ENCODE data around the gene CUX1.

Gene CUX1

DNA sequence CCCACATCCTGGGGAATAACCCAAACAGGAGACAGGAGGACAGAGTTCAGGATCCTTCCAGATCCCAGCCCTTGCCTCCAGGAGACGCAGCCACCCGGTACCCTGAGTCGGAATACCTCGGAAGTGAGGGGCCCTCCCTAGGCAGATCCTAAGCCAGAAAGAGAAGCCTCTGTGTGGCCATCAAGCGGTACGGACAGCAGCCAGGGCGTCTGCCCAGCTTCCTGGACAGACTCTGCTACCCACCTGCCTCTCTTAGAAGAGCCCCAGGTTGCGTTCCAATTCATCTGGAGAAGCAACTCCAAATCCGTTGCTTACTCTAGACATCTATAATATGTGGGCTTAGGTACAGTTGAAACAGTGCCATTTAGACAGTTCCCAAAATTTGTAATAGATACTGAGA lies 249.1 kb downstream of the CUX1 start:
- no peak for DNase-seq (ENCODE audit: low read depth in 1 of 2, low spot score in 1 of 2)

GRCh38 chr7:102068846-102069245 lies 251.4 kb downstream of the CUX1 start:
- no peak for DNase-seq (ENCODE audit: low read depth in 1 of 2, low spot score in 1 of 2)

GRCh38 chr7:102069931-102070629 lies 252.7 kb downstream of the CUX1 start:
- no peak for DNase-seq (ENCODE audit: low read depth in 1 of 2, low spot score in 1 of 2)

GRCh38 chr7:102072003-102072402 lies 254.6 kb downstream of the CUX1 start:
- DNase-seq (ENCODE audit: low read depth in 1 of 2, low spot score in 1 of 2) = no peak

- DNase-seq (ENCODE audit: low read depth in 1 of 2, low spot score in 1 of 2) = no peak
These were observed 255.3 kb downstream of the CUX1 start for GRCh38 chr7:102072636-102073209.

GRCh38 chr7:102073931-102074880 lies 256.8 kb downstream of the CUX1 start:
- no peak for DNase-seq (ENCODE audit: low read depth in 1 of 2, low spot score in 1 of 2)

- DNase-seq (ENCODE audit: low read depth in 1 of 2, low spot score in 1 of 2) = no peak
These were observed 257.7 kb downstream of the CUX1 start for GRCh38 chr7:102075126-102075525.

DNA sequence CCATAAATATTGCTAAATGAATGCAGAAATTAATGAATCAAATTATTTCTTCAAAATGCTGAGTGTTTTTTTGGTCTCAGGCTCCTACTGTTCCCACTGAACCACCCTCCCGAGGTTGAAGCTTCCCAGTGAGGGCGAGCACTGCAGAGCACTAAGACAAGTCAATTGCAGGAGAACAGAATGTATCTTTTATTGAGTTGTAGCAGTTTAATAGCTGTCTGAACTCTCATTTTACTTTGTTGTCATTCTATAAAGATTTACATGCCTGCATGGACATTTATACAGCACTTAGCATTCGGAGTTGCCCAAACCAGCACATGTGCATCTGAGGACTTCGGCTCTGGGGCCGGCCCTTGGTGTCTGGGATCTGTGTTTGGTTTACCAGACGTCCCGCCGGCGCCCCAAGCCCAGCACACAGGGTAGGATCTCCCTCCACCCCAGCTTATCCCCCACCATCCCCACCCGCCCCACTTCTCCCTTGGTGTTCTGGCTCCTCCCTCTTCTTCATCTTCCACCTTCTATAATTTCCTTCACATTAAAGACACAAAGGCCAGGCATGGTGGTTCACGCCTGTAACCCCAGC lies 258.2 kb downstream of the CUX1 start:
- no peak for DNase-seq (ENCODE audit: low read depth in 1 of 2, low spot score in 1 of 2)

DNA sequence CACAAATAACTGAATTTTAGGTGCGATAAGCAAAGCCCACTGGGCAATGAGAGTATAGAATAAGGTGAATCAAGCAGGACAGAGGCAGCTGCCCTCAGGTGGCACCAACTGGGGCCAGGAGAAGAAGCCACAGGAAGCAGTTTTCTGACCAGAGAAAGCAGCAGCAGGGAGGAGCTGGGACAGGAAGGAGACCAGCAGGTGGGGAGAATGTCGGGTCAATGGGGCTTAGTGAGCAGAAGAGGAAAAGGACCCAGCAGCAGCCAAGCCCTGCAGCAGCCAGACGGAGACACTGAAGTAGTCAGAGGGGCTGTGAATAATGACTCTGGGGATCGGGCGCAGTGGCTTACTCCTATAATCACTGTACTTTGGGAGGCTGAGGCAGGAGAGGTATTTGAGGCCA lies 259.7 kb downstream of the CUX1 start:
- DNase-seq (ENCODE audit: low read depth in 1 of 2, low spot score in 1 of 2) = no peak

DNA sequence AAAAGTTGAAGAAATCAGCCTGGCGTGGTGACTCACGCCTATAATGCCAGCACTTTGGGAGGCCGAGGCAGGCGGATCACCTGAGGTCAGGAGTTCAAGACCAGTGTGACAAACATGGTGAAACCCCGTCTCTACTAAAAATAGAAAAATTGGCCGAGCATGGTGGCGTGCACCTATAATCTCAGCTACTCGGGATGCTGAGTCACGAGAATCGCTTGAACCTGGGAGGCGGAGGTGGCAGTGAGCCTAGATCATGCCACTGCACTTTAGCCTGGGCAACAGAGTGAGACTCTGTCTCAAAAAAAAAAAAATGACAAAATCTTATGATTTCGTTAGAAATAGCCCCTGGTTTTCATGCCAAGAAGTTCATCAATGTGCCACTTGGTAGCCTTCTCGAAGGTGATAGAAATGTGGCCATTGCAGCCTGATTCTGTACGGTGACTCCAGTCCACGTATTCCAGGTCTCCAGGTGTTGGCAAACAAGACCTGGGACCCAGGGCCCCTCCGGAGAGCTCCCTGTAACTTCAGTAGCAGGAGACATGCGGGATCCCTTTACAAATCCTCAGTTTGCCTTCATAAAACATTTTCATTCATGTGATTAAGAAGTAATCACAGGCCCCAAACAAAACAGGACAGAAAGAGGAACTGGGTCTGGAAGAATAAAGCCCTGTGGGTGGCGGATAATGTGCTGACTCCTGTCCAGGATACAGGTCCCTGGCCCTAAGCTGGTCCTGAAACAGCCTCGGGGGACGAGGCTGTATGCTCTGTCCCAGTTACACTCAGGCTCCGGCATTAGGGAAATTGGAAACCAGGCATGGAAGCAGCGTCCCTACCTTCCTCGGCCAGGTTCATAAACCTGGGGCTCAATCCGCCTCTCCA lies 262.0 kb downstream of the CUX1 start:
- DNase-seq (ENCODE audit: low read depth in 1 of 2, low spot score in 1 of 2) = no peak

- DNase-seq (ENCODE audit: low read depth in 1 of 2, low spot score in 1 of 2) = no peak
These were observed 262.6 kb downstream of the CUX1 start for GRCh38 chr7:102080019-102080433.

- no peak for DNase-seq (ENCODE audit: low read depth in 1 of 2, low spot score in 1 of 2)
These were observed 263.2 kb downstream of the CUX1 start for GRCh38 chr7:102080434-102081243.

DNA sequence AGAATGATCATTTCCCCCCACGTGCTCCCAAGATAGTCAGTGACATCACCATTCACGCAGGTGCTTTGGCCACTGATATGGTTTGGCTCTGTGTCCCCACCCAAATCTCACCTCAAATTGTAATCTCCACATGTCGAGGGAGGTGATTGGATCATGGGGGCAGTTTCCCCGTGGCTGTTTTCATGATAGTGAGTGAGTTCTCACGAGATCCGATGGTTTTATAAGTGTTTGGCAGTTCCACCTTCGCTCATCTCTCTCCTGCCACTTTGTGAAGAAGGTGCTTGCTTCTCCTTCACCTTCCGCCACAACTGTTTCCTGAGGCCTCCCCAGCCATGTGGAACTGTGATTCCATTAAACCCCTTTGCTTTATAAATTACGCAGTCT lies 263.8 kb downstream of the CUX1 start:
- no peak for DNase-seq (ENCODE audit: low read depth in 1 of 2, low spot score in 1 of 2)

GRCh38 chr7:102082693-102083368 lies 265.4 kb downstream of the CUX1 start:
- DNase-seq (ENCODE audit: low read depth in 1 of 2, low spot score in 1 of 2) = no peak

DNA sequence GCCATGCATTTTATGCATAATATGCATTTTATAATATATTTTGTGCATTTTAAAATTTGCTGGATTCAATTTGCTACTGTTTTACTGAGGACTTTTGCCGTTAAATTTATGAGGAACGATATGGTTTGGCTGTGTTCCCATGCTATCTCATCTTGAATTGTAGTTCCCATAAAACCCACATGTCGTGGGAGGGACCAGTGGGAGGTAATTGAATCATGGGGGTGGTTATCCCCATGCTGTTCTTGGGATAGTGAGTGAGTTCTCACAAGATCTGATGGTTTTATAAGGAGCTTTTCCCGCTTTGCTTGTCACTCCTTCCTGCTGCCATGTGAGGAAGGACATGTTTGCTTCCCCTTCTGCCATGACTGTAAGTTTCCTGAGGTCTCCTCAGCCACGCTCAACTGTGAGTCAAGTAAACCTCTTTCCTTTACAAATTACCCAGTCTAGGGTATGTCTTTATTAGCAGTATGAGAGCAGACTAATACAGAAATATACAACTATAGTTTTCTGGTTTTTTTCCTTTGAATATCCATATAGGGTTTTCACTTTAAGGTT lies 267.9 kb downstream of the CUX1 start:
- no peak for DNase-seq (ENCODE audit: low read depth in 1 of 2, low spot score in 1 of 2)

- DNase-seq (ENCODE audit: low read depth in 1 of 2, low spot score in 1 of 2) = no peak
These were observed 272.0 kb downstream of the CUX1 start for GRCh38 chr7:102089175-102090098.

DNA sequence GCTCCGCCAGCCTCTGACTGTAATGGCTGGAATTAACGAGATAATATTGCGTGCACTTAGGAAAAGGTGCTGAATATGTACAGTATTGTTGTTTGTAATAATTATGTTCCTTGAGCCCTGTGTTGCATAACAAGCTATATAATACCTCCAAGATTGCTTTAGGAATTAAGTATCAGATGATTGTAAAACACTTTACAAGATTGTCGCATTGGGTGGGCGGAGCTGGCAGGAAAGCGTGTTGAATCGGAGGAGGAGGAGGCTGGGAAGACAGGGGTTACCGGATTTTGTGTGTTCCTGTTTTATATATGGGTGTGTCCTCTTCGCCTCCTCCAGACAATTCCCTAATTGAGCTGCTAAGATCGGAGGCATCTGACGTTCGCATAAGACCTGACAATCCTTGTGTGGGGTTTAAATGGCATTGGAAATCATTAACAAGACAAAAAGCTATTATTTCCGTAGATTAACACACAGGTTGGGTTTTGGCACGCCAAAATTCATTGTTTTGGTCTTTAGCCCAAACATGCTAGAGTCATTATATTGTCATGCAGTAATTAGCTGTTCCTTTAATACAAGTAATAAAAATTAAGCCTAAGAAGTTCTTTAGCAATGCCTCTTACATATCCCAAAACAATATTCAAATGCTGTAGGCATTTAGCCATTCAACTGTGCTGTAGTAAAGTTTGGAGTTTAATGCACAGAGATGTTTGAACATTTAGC lies 276.3 kb downstream of the CUX1 start:
- no peak for DNase-seq (ENCODE audit: low read depth in 1 of 2, low spot score in 1 of 2)

Measured in stimulated activated CD4-positive, alpha-beta T cell treated with anti-CD3 and anti-CD28 coated beads, Interleukin-15, amount 100 ng/mL, for 1 hour (primary cell).